Stimulated activated CD8-positive, alpha-beta memory T cell treated with anti-CD3 and anti-CD28 coated beads, Interleukin-15, amount 100 ng/mL, for 1 hour (primary cell): ENCODE measurements around the gene NOBOX.
"Not testable (repeated sequence)": the region's sequence is repeated elsewhere in the genome, so short reads cannot be mapped to it uniquely, and the experiment has no call there.

Experiments
- DNase-seq: peaks from one replicate; pipeline ENCODE4 v3.0.0-alpha.2; 2020; ENCODE audit warnings: low read depth

The NOBOX gene

GRCh38 chr7:144391823-144392255 is 11.7 kb downstream of the NOBOX start:
- no peak for DNase-seq

- no peak for DNase-seq
Measured at GRCh38 chr7:144391014-144391413, 12.5 kb downstream of the NOBOX start.

GRCh38 chr7:144390481-144390880 is 13.0 kb downstream of the NOBOX start:
- no peak for DNase-seq

- no peak for DNase-seq
Measured at GRCh38 chr7:144388950-144389349, 14.5 kb downstream of the NOBOX start.

- no peak for DNase-seq
Measured at GRCh38 chr7:144386741-144387140, 16.8 kb downstream of the NOBOX start.

- no peak for DNase-seq
Measured at GRCh38 chr7:144384555-144385245, 18.8 kb downstream of the NOBOX start.

- no peak for DNase-seq
Measured at GRCh38 chr7:144384071-144384470, 19.4 kb downstream of the NOBOX start.

GRCh38 chr7:144379776-144380384 is 23.6 kb downstream of the NOBOX start:
- DNase-seq = no peak

GRCh38 chr7:144378651-144379050 is 24.8 kb downstream of the NOBOX start:
- no peak for DNase-seq

- DNase-seq = not testable (repeated sequence)
Measured at GRCh38 chr7:144369221-144369620, 34.3 kb downstream of the NOBOX start.

GRCh38 chr7:144367250-144367649 is 36.2 kb downstream of the NOBOX start:
- DNase-seq = not testable (repeated sequence)

- DNase-seq = not testable (repeated sequence)
Measured at GRCh38 chr7:144365523-144365922, 38.0 kb downstream of the NOBOX start.

- DNase-seq = not testable (repeated sequence)
Measured at GRCh38 chr7:144362061-144362460, 41.4 kb downstream of the NOBOX start.

GRCh38 chr7:144356860-144357259 is 46.6 kb downstream of the NOBOX start:
- DNase-seq = not testable (repeated sequence)

- DNase-seq = not testable (repeated sequence)
Measured at GRCh38 chr7:144356185-144356584, 47.3 kb downstream of the NOBOX start.

- not testable (repeated sequence) for DNase-seq
Measured at GRCh38 chr7:144355176-144355822, 48.2 kb downstream of the NOBOX start, which contains the start of gene ARHGEF5. Gene ARHGEF5, plus strand, starts transcription at chr7:144355402. Its CDS starts 7,268 bp downstream, at chr7:144362670.

- not testable (repeated sequence) for DNase-seq
Measured at GRCh38 chr7:144351667-144352066, 51.8 kb downstream of the NOBOX start.

- not testable (repeated sequence) for DNase-seq
Measured at GRCh38 chr7:144348625-144349024, 54.9 kb downstream of the NOBOX start.
